HS-27A (cell line): ENCODE data around the gene OR4D2.

Experiments used
- DNase-seq: peaks from one replicate; pipeline ENCODE4 v3.0.0-alpha.2; 2012; ENCODE audit warnings: low read depth, missing footprints

Gene OR4D2

DNA sequence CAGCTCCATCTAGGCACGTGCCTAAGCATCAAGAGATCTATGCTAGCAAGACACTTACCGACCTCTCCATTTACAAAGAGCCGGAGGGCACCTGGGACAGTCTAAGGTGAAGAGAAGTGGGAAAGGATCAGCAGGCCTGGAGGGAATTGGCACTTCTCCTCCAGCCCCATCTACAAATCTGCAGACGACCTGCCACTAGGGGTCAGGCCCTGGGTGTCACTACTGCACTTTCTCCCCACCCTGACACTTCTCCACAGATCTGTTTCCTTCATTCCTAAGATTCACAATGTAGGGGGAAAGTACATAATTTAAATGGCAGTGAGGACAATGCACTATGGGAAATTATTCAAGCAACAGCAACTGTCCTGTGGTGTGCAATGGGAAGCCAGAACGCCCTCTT lies 44.1 kb downstream of the OR4D2 start:
- DNase-seq = no peak

DNA sequence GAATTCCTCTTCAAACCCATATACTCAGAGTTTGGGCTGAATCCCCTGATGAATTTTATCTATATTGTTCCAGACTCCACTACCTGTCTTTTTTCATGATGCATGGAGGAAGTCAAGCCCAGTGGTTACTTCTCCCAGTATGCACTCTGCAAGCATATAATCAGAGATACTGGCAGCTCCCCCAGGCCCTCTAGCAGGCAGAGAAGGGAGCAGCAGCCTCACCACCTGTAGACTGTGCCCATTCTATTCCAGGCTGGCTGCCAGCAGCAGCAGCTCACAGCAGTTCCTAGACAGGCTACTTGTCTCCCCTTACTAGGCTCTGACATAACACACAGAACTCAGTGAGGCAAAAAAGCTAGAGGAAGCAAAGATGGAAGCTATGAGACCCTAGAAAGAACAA lies 48.9 kb downstream of the OR4D2 start:
- DNase-seq = no peak

DNA sequence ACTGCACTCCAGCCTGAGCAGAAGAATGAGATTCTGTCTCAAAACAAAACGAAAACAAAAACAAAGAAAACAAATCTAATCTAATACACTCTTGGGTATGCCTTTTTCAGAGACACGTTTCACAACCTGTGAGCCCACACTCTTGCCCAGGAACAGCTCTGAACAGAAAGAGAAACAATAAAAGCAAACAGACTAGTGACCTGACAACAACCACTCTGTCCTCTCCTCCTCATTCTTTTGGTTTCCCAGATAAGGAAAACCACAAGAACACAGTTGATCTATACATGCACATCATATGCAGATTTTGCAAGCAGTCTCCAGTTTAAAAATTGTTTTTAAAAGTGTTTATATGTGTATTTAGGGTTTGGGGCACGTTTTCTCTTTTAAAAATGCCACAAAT lies 51.0 kb downstream of the OR4D2 start:
- DNase-seq = no peak

DNA sequence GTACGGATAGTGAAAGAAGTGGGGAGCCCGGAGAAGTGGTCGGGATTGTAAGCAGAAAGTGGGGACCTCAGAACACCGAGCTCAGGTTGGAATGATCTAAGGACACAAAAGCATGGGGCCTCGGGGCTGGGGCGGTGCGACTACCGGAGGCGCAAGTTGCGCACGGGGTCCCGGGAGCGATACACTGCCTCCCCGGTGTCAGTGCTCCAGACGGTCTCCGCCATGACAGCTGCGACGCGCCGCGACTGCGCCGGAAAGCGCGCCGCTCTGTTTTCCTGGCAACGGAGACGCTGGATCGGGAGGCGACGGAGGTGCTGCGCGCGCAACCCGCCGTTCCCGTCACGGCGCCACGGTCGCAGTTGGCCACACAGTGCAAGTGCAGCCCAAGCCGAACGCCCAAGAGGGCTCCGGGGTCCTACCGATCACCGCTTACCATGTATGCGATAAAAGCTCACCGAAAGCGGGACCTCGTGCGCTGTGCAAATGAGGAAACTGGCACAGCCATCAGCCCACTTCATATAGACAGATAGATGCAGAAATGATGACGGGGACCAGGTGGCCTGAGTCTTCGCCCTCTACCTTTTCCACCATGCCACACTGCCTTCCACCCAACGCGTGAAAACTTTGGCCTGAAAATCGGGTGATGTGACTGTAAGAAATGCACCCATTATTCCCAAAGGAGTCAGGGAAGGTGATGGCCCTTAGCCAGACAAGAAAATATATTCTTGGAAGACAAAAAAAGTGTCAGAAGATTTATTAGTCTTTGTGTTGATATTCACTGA lies 52.4 kb downstream of the OR4D2 start, which contains the start of gene MKS1:
MKS1 (minus strand) TSS at position 249 of the 782 bp plus-strand sequence; CDS start at position 224, 25 bp downstream.
- peak; percentile 71 for DNase-seq

DNA sequence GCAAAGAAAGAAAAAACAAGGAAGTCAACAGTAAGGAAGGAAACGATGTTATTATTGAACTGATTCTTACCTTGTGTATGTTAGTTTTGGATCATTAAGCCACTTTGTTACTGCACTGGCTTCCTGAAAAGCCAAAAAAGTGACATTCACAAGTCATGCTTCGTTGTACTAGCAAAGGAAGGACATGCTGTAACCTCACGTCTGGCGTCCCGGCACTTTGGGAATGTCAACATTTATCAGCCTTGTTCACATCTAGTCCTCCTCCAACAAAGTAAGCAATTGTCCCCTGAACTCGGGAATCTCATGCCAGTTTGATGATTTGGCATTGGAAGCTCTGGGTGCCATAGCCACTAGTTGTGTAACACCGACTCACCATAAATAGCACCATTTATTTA lies 53.0 kb downstream of the OR4D2 start:
- DNase-seq = no peak
